GM18520 (cell line): ENCODE data around the gene TMEM255A.

Source experiments
- ATAC-seq: cut with Tn5 transposase; IDR thresholded peaks from one replicate; pipeline ENCODE4 v1.9.1; 2021; ENCODE audit not compliant: unreplicated experiment

Gene TMEM255A

DNA sequence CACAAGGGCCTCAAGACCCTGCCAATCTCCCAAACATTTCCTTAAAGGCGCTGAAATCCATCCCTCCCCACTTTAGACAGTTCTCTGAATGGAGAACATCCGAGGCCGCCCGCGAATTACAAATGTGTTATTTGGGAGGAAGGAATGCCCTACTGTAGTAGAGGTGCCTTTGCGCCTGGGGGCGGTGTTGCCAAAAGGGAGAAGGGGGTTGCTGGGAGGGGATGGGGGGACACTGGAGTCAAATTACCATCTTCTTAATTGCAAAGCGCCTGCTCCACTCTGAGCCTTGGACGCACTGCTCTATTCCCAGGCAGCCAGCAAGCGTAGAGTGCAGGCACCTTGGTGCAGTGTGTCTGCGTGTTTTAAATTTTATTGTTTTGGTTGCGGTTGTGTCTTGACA, 2.7 kb downstream of the TMEM255A start:
- ATAC-seq, result no peak

DNA sequence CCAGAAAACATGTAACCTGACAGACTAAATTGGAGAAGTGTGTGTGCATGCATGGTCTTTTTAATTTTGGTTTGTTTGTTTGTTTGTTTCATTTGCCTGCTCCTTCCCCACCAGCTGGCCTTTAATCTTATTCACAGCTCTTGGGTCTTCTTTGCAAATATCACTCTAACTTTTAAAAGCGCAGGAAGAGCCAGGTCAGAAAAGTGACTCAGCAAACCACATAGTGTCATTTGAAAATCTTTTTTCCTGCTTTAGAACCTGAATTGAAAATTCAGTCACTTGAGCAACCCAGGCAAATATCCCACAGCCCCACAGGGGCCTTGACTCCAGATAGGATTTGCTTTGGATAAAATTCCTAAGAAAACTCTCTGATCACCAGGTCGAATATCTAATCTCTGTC, 4.6 kb downstream of the TMEM255A start:
- ATAC-seq, result no peak

DNA sequence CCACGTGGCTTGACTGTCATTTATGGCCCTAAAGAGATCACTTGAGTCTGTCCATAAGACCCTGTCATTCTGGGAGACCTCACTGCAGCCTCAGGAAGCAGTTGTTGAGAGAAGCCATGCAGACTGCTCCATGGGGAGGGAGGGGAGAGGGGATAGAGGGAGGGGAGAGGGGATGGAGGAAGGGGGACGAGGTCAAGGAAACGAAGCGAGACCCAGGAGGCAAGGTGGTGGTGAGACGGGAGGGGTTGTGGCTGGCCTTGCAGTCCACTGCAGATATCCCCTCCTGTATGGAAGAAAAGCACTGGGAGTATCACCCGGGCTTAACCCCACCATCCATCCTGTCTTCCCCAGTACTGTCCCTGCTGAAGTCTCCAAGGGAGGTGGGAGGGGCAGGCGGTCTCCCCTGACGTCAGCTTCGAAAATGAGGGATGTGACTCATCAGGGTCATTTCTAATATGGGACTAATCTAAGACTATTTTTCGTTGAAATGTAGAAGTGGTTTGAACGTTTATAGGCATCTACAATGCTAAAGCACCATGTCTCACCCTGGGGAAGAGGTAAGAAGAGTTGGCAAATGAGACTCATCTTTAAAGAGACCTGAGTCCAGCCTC, 5.6 kb downstream of the TMEM255A start:
- ATAC-seq, result no peak

DNA sequence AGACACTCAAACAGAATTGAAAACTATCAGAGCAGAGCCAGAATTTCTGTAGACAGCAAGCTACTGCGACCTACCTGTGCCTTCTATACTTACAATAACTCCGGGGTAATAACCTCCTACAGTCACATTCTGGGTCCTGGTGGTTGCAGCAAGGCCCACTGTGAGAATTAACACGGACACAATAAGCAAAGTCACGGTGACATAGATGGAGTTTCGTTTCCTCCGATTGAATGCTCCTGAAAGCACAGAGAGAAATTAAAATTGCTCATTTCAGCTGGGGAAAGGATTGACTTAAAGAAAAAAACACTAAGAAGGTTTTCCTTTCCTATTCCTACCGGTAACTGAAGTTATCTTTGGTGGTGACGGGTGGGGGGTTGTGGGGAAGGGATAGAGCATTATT, 7.0 kb downstream of the TMEM255A start:
- no peak for ATAC-seq

DNA sequence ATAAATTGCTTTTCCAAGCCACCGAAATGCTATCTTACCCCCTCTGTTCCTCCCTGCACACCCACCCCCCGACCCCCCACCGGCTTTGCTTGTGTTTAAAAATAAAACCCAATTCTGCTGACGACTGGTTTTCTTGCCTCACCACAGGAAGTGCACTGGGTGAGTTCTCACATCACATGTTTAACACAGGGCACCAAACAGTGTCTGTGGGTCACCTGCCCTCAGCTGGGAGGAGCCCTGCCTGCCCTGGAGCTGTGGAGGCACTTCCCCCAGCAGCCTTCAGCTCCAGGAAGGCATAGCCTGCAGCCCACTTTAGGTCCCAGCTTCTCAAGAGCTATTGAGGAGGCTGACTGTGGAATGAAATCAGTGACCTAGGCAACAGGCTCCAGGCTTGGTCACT, 8.8 kb downstream of the TMEM255A start:
- ATAC-seq, result peak; percentile 97

DNA sequence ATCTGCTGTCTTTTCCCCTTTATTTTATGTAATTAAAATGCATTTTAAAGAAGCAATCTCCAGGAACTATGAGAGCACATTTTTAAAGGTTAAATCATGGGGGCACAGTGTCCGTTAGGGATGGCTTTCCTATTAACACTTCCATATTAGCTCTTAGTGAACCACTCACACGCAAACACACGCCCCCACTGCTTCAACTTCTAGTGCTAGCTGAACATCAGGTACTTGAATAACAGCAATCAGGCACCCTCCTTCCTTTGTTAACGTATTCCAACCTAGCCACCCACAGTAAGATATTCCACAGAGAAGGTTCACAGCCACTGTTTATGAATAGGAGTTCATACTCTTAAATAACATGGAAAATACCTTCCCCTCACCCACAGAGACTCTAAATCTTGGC, 9.3 kb downstream of the TMEM255A start:
- no peak for ATAC-seq

DNA sequence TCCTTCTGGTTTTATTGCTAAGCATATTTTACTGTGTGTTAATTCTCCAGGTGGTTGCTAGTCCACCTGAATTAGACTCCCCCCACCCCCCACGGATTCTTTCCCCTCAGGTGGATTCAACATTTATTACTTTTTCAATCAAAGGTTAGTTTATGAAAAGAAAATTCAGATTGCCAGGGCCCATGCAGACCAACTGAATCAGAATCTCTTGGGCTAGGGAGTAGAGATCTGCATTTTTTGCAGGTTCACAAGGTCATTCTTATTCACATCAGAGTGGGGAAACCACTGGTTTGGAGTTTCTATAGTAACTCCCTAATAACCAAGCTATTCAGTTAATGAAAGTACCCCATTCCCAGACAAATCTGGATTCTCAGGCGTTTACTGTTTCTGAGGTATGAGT, 9.8 kb downstream of the TMEM255A start:
- ATAC-seq, result no peak

DNA sequence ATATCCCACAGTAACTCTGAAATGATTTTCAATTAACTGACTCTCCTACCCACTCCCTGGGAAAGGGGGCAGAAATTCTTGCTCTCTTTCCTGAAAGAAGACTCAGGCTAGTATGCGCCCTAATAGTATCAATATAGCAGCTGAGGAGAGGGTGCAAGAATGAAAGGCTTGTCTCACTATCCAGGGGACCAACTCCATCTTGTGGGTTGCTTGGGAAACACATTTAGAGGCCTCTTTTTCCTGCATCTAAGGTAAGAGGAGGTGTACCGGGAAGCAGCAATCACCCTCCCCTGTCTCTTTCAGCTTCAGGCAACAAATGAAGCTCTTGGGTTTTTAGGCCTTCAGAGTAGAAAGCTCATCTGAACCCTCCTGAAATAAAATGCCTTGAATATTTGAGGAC, 11.3 kb downstream of the TMEM255A start:
- no peak for ATAC-seq

DNA sequence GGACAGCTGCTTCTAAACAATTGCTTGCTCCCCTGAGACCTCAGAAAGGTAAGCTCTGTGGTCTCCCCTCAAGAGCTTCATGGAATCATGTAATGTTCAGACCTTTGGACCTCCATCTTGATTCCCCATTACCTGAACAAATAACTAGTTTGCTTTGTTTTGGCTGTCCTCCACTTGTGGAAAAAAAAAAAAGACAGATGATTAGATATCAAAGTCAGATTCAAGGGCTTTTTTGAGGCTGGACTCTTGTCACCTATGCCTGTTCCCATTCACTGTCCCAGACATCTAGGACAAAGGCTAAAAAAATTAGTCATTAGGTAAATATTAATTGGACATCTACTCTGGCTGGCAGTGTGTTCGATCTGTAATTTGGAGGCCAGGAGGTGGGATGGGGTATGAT, 13.3 kb downstream of the TMEM255A start:
- ATAC-seq, result no peak

DNA sequence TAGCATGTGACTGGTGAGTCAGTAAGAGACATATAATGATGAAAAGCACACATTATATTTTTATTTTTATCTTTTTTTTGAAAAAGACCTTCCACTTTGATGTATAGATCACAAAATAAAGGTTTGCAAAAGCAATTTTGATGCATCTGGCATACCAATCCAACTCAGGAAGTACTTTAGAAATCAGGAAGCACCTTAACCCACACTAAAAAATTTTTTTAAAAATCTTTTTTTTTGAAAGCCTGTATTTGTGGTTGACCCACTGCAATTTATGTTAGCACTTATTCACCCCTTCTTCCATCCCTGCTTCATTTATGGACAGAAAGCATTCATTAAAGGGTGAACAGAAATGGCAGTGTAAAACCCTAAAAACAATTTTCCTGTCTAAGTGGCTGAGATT, 16.6 kb downstream of the TMEM255A start:
- ATAC-seq, result no peak

DNA sequence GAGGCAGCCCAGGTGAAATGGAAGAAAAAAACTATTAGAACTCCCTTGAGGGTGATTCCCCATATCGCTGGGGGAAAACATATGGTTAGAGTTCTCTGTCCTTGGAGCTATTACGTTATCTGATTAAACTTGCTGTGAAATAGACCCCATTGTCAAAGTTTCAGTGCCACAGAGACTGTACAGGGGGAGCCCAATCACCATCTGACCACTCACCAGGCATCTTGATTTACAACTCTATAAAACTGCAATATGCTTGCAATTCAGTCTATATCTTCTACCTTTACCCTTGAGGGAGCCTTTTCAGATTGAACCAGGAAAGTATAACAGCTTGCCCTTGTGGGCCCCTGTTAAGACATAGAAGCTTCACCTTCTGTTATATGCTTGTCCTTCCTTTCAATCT, 18.2 kb downstream of the TMEM255A start:
- ATAC-seq, result no peak

DNA sequence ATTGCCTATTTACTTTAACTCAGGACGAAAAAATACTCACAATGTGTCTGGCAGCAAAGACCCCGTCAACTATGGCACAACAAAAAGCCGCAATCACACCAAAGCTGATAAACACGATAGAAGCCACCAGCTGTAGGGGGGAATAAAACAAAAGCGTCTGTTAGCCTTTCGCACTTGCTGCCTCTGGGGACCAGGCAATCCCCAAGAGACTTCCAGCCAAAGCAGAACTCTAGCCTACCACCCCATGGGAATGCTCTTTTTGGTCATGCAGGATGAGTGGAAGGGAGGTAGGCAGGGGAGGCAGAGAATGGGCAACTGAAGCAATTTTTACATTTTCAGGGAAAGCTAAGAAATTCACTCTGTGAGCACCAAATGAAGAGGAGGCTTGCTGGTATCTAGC, 20.1 kb downstream of the TMEM255A start:
- no peak for ATAC-seq

DNA sequence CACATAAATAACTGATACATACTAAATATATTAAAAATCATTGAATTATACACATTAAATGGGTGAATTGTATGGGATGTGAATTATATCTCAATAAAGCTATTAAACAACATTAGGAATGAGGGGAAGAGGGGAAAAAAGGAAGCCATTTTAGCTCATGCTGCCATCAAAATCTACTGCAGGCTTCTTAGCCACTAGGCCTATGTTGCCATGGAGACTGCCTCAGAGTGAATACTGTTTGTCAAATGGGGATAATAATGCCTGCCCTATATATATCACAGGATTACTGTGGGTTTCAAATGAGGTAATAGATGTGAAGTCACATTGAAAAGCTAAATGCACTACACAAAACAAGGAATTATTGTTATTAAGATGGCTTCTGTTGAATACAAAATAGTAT, 21.2 kb downstream of the TMEM255A start:
- ATAC-seq, result no peak

DNA sequence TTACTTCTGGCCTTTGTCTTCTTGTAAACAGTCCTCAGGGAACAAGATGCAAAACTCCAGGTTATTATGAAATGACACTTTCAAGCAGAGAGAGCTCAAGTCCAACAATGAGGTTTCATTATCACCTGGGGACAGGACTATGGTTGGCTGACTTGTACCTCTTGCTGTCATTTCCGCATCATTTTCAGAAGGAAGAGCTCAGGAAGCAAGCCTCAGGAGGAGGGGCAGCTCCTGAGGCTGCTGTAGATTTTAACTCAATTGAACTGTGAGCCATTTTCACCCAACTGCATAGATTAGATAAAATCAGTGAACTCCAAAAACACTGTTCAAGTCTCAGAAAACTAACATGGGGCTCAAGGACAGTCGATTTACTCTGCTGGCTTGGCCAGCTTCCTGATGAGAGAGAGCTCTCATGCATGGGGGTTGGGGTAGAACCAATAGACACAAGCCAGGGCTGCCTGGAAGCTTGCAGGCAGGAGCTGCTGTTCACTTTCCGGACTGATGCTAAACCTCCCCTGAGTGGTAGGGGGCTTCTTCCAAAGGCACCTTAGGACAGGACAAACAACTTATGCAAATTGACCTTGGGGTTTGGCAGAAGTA, 23.6 kb downstream of the TMEM255A start:
- ATAC-seq, result peak; percentile 73

DNA sequence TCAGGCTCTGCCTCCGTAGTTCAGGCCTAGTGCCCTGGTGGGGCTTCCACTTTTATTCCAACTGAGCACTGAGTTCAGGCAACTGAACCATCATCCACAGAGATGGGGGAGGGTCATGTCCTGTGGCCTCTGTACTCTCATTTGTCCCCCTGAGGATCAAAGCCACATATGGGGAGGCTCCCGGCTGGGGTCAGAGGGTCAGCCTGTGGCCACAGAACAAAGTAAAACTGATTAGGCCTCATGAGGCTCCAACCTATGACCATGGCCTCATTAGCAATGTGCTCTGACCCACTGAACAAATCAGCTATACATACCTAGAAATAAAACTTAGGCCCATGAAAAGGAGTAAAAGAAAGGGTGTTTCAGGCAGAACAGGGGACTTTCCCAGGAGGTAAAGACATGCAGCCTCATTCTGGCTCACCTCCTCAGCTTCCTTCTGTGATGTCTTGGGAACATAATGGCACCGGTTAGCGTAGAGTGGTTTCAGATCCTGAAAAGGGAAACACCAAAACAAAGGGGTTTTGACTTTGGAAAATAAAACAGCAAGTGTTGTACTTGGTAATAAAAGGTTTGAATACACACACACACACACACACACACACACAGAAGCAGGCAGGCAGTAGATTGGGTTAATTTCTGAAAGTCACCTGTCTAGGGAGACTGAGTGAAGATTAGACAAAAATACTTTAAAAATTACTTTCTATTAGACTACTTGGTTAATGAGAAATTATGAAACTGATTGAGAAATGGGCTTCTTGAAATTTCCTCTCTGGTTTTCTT, 24.3 kb downstream of the TMEM255A start:
- ATAC-seq, result peak; percentile 32

DNA sequence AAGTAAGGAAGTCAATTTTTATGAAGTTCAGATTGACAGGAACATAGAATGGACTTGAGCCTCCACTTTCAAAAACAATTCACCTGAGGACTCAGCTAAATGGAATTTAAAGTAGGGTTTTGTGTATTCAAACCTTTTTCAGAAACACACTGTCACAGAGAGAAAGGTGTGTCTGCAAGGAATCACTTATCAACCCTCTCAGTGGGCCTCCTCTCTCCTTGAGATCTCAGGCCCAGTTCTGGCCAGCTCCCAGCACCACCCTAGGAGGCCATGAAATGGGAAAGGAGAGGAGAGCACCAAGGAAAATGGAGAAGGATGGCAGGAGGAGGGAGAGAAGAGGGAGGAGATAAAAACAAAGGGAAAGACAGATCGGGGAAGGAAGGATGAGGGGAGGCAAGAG, 28.6 kb downstream of the TMEM255A start:
- no peak for ATAC-seq

DNA sequence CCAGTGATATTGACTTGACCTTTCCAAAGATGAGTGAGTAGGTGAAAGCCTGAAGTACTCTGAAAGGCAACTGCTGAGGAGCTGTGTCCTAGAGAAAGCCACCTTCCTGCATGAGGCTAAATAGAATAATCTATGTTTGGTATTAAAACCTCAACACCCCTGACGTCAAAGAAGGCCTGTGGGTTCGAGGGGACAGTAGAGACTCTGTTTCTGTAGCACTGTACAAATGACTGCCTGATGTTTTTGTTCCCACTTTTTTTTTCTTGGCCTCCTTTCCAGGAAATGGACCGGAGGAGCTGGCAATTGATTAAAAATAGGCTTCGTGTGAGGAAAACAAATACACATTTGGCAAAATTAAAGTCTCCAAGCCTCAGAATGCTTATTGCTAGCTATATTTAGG, 29.5 kb downstream of the TMEM255A start:
- no peak for ATAC-seq

DNA sequence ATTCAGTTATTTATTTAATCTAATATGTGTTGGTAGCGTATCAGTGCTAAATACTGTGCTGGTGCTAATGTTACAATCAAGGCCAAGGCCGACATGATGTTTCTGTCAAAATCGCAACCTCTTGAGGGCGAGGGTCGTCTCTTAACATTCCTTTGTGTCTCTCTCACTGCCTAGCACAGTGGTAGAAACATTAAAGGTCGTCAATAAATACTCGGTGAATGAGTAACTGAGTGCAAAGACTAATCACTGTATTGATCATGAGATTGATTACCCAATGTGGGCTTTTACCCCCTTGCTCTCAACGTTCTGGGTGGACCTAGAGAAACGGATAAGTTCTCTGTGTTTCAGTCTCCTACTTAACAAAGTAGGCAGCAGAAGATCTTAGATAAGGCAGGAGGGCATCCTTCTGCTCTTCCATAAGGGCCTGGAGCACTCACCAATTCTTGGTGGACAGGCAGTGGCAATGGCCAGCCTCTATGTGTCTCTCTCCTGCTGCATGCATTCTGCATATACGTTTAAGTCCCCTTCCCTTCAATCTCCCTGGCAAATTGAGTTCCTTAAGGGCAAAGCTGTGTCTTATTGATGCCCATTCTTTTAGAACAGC, 30.1 kb downstream of the TMEM255A start:
- no peak for ATAC-seq

DNA sequence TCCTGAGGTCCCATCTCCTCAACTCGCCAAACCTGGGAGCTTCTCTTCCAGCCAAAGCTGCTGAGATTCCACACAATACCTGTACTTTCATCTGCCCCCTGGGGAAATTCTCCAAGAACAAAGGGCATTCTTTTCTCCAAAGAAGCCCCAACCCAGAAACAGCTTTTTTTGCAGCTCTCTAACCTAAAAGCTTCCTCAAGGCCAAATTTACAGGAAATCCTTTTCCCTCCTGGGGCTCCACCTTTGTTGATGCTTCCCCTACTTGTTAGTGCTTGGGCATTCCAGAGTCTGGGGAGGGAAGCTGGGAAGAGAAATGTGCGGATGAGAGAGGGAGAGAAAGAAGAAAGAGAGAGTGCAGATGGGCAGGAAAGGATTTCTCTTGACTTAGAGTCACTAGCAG, 36.3 kb downstream of the TMEM255A start:
- ATAC-seq, result no peak

DNA sequence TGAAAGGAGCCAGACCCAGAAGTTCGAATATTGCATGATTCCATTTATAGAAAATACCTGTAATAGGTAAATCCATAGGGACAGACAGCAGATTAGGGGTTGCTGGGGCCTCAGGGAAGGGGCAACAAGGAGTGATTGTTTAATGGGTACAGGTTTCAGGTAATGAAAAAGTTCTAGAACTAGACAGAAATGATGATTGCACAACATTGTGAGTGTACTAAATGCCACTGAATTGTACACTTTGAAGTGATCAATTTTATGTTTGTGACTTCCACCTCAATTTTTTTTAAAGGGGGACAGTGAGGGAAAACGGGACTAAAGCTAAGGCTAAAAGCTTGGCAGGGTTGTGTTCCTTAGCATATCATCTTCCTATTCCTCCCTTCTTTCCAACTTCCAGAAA, 37.1 kb downstream of the TMEM255A start:
- ATAC-seq, result no peak

DNA sequence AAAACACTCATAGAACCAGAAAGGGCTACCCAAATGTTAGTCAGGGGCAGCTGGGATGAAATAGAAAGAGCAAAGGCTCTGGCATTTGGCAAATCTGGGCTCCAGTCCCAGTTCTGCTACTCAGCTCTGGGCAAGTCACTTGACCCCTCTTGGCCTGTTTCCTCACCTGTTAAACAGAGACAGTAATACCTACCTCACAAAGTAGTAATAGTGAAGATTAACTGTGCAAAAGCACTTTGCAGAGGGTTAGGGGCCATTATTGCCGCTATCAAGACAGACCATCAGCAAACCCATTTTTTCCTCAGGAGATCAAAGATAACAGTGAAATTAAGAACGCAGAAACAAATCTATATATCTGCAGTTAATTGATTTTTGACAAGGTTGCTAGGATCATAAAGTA, 40.0 kb downstream of the TMEM255A start:
- ATAC-seq, result no peak

DNA sequence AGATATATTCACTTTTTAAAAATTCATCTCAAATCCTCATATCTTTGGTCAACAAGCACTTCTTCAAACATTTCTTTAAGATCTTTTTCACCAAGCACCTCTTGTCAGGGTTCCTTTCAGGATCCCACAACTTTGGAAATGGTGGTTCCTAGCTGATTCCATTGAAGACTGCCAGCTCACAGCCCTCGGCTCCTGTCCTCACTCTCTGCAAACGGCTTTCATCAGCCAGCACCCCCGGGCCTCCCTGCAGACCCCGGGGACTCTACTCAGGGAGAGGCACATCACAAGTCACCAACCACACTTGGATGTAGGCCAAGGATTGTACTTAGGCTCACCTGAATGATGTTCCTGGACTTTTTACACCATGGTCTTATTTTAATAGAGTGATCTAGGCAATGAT, 40.7 kb downstream of the TMEM255A start:
- no peak for ATAC-seq
